HG03460 (cell line): ENCODE results near the gene WDR70.
"Not testable (repeated sequence)": the region's sequence is repeated elsewhere in the genome, so short reads cannot be mapped to it uniquely, and the experiment has no call there.

Experiments
- ATAC-seq: cut with Tn5 transposase; IDR thresholded peaks from one replicate; pipeline ENCODE4 v1.9.1; 2021; ENCODE audit not compliant: unreplicated experiment

Gene WDR70

DNA sequence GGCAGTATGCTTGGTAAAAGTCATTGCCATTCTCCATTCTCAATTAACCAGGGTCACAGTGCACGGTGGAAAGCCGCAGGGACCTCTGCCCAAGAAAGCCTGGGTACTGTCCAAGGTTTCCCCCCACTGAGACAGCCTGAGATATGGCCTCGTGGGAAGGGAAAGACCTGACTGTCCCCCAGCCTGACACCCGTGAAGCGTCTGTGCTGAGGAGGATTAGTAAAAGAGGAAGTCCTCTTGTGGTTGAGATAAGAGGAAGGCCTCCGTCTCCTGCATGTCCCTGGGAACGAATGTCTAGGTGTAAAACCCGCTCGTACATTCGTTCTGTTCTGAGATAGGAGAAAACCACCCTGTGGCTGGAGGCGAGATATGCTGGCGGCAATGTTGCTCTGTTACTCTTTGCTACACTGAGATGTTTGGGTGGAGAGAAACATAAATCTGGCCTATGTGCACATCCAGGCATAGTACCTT lies 293.0 kb downstream of the WDR70 start:
- ATAC-seq, result not testable (repeated sequence)

DNA sequence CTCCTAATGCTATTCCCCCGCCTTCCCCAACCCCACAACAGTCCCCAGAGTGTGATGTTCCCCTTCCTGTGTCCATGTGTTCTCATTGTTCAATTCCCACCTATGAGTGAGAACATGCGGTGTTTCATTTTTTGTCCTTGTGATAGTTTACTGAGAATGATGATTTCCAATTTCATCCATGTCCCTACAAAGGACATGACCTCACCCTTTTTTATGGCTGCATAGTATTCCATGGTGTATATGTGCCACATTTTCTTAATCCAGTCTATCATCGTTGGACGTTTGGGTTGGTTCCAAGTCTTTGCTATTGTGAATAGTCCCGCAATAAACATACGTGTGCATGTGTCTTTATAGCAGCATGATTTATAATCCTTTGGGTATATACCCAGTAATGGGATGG lies 295.2 kb downstream of the WDR70 start:
- not testable (repeated sequence) for ATAC-seq

DNA sequence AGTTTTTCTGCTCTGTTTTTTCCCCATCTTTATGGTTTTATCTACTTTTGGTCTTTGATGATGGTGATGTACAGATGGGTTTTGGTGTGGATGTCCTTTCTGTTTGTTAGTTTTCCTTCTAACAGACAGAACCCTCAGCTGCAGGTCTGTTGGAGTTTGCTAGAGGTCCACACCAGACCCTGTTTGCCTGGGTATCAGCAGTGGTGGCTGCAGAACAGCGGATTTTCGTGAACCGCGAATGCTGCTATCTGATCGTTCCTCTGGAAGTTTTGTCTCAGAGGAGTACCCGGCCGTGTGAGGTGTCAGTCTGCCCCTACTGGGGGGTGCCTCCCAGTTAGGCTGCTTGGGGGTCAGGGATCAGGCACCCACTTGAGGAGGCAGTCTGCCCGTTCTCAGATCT lies 300.2 kb downstream of the WDR70 start:
- not testable (repeated sequence) for ATAC-seq

DNA sequence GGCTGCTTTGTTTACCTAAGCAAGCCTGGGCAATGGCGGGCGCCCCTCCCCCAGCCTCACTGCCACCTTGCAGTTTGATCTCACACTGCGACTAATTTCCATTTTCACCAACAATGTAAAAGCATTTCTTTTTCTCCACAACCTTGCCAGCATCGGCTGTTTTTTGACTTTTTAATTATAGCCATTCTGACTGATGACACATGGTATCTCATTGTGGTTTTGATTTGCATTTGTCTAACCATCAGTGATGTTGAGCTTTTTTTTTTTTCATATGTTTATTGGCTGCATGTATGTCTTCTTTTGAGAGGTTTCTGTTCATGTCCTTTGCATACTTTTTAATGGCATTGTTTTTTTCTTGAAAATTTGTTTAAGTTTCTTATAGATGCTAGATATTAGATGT lies 300.8 kb downstream of the WDR70 start:
- ATAC-seq, result not testable (repeated sequence)

DNA sequence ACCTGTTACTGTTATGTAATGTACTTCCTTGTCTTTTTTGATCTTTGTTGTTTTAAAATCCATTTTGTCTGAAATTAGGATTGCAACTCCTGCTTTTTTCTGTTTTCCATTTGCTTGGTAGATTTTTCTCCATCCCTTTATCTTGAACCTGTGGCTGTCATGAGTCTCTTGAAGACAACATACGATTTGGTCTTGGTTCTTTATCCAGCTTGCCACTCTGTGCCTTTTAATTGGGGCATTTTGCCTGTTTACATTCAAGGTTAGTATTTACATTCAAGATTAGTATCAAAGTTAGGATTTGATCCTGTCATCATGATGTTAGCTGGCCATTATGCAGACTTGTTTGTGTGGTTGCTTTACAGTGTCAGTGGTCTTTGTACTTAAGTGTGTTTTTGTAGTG lies 304.0 kb downstream of the WDR70 start:
- no peak for ATAC-seq

DNA sequence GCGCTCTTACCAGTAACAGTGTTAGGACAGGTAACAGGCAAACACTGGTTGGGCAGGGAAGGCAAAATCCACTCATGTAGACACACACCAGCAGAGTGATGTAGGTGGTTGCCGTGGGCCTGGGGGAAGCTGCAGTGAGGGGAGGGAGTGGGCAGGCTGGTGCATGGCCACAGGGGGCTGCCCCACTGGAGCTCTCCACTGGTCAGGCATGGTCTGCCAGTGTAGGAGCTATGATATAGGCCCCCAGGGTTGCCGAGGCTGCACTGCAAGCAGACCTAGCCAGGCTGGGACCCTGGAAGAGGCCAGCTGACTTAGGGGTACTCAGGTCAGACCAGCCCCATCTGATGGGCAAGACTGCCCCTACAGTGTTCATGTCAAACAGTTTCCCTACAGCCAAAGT lies 306.1 kb downstream of the WDR70 start:
- ATAC-seq, result no peak

DNA sequence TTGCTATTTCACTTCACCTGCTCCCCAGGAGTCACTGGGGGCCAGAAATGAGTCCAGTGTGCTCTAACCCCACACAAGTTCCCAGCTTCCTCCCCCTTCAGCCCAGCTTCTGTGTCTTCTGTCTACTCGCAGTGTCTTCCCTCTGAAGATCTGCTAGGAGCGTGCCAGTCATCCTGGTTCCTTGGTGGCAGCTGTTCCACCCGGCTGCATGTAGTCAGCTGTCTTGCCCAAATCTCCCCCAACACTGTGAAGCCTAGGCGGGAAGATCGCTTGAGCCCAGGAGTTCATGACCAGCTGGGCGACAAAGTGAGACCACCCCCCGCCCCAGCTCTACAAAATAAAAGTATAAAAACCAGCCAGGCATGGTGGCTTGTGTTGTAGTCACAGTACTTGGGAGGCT lies 306.7 kb downstream of the WDR70 start:
- no peak for ATAC-seq

DNA sequence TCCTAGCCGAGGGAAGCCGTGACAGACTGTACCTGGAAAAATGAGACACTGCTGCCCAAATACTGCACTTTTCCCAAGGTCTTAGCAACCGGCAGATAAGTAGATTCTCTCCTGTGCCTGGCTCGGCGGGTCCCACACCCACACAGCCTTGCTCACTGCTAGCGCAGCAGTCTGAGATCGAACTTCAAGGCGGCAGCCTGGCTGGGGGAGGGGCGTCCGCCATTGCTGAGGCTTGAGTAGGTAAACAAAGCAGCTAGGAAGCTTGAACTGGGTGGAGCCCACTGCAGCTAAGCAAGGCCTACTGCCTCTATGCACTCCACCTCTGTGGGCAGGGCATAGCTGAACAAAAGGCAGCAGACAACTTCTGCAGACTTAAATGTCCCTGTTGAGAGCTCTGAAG lies 309.8 kb downstream of the WDR70 start:
- ATAC-seq, result not testable (repeated sequence)

DNA sequence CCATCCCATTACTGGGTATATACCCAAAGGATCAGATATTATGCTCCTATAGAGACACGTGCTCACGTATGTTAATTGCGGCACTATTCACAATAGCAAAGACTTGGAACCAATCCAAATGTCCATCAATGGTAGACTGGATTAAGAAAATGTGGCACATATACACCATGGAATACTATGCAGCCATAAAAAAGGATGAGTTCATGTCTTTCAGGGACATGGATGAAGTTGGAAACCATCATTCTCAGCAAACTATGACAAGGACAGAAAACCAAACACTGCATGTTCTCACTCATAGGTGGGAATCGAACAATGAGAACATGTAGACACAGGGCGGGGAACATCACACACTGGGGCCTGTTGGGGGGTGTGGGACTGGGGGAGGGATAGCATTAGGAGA lies 315.2 kb downstream of the WDR70 start:
- ATAC-seq, result not testable (repeated sequence)

DNA sequence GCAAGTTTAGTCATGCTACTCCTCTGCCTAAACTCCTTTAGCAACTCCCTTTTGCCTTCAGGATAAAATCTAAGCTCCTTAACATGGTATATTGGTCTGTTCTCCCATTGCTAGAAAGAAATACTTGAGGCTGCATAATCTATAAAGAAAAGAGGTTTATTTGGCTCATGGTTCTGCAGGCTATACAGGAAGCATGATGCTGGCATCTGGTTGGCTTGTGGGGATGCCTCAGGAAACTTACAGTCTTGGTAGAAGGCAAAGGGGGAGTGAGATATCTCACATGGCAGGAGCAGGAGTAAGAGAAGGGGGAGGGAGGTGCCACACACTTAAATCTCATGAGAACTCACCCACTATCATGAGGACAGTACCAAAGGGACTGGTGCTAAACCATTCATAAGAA lies 315.7 kb downstream of the WDR70 start:
- no peak for ATAC-seq

DNA sequence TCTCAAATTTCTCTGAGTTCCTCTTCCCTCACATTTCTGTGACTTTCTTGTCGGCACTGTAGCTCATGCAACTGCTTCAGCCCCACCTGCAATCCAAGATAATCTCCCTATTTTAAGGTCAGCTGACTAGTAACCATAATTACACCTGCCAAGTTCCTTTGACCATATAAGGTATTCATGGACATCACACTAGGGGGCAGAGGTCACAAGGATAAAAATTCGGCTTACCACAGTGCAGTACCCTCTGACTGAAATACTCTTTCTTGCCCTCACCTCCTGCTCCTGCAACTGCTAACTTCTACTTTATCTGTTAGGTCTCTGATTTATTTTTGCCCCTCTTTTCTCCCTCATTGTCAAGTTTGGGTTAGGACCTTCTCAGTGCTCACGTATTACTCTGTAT lies 316.5 kb downstream of the WDR70 start:
- no peak for ATAC-seq

DNA sequence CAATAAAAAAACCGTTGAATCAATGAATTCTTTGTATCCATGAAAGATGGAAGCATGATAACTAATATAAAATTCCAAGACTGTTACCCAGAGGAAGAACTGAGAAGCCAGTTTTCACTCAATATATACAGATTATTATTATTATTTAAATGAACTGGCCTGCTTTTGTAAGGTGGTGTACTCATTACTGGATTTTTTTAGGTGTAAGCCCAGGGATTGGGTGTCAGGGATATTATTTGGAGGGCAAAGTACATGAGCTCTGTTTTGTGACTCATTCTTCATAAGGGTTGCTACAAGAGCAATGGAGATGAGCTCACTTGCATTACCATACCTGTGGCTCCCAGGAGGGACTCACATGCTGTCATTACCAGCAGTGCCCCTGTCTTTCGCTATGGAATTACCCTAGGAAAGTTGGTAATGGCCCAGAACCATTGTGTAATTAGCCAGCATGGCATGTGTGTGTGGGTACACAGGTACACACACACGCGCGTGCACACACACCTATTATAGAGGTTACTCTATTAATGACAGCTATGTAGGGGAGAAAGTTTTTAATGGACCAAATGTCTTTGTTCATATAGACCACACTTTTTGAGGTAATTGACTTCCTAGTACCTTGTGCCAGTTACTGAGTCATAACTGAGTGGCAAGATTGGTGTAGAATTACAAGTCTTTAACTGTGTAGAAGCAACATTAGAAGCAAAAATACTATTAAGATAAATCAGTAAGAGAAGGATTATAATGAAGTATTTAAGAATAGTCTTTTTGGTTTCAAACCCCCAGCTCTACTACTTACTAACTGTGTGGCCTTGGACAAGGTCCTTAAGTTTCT lies 317.3 kb downstream of the WDR70 start:
- no peak for ATAC-seq

DNA sequence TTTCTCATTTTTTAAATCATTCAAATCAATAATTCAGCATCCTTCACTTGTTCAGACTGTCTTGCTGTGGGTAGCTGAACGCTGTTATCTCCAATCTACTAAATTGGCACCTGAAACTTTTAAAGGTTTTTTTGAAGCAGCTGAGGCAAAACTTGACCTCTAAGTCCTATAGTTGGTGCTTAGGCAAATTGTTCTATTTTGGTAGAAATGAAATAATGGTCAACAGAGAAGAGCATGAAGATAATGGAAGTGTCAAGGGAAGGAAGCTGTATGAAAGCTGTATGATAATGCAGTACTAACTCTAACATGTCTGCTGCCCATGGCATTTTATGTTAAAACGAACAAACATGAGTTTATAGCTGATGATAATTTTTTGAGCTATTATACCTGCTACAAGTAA lies 322.8 kb downstream of the WDR70 start:
- no peak for ATAC-seq

DNA sequence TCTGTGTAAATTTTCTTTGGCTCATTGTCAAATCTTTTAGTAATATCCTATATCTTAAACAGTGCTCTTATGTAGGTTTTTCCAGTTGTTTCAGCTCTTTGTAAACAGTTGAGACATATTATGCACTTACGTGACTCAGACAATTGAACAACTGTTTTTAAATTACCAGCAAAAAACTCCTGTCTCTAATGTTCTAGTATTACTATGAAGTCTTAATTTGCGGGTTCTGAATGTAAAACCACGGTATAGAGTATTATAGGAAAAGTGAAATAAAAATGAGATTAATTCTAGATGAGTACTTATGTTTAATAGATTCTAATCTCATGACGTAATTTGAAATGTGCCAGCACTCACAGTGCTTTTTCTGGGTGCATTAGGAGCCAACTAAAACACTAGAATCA lies 324.7 kb downstream of the WDR70 start:
- ATAC-seq, result no peak

DNA sequence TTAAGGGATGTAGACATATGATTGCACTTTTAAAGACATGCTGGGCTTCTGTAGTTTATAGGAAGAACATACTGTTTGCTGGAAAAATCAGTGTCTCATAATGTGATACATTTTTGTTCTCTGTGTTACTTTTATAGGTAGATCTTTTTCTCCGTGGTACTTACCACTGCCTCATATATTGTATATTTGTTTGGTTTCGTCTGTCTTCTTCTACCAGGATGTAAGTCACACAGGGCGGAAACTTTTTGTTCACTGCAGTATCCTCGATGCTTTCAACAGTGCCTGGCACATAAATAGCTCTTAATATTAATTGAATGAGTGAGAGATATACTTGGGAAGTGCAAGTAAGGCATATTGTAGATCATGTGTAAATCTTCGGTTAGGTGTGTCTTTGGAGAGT lies 325.3 kb downstream of the WDR70 start:
- no peak for ATAC-seq

DNA sequence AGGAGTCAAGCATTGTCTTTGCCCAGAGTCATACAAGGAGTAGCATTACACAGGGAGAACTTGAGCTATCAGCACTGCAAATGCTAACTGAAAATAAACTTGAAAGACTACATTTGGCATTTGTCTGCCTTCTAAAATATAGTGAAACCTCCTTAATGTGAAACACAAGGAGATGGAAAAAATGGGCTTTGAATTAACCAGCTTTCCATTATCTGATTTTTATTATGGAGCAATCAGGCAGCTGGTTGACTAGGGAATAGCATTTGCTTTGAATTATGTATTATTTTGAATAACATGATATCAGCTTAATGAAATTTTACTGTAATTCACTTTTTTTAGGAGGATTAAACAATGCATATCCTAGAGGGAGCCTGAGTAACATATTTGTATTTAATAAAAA lies 329.9 kb downstream of the WDR70 start:
- ATAC-seq, result no peak

DNA sequence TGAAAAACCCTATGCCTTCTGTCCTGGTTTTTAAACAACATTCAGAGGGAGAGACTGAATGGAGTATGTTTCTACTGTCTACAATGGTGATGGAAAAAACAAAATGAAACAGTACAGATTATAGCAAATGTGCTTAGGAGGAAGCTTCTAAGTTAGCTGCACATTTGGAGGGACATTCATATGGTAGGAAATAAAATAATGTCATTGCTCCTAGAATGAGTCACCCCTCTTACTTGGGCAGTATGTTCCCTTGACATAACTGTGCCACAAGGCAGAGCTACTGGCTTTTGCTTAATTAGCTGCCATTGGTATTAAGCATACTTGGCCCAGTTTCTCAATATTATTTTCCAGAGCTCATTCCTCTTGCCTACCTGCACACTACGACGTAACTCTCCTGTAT lies 331.8 kb downstream of the WDR70 start:
- no peak for ATAC-seq

DNA sequence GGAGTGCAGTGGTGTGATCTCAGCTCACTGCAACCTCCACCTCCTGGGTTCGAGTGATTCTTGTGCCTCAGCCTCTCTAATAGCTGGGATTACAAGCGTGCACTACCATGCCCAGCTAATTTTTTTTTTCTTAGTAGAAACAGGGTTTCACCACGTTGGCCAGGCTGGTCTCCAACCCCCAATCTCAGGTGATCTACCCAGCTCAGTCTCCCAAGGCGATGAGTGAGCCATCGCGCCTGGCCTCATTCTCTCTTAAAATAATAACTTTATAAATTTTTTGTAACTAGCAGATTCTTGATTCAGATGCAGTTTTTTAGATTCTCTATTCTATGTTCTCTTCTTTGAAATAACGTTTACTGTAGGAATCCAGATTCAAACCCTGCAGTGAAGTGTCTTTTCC lies 333.6 kb downstream of the WDR70 start:
- ATAC-seq, result no peak

DNA sequence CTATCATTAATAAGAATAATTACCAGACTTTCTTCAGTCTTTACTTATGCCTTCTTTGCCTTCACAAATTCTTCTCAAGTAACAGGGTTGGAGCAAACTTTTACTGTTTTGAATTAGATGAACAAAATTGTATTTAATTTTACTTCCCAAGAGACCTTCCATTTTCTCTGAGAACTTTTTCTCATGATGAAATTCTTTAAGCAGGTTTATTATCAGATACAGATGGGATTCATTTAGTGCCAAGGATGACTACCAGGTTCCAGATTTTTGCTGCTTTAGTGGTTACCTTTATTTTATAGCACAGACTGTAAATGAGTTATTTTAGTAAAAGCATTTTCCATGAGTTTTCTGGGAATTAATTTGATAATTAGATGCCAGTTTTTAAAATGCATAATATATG lies 335.6 kb downstream of the WDR70 start:
- no peak for ATAC-seq

DNA sequence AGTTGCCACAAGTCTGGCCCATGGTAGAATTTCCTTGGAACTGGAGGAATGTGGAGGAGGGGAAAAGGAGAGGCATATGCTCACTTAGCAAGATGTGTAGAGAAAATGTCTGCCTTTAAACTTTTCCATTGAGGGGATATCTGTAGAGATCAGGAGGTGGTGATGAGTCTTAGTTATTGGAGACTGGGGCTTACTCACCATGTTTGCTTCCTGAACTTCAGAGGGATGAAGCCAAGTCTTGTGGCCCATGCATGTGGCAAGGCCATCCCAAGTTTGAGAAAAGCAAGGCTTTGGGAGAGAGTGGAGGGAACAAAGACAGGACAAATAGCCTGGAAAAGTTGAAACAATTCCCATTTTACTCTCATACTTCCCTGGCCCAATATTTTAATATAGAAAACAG lies 336.2 kb downstream of the WDR70 start:
- ATAC-seq, result no peak

DNA sequence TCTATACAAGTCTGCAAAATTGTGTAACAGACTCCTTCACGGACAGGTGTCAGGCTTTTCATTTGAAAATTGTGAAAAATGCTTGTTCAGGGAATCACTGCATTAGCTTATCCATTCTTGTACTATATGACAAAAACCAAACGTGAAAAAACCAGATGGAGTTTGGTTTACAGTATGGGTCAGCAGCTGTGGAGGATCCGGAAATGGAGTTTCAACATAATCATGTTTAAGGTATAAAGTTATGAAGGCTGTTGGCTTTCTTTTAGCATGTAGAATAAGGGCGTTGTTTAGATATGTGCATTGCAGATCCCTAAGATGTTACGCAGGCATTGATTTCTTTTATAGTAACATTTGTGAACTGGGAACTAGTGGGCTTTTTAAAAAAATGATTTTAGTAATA lies 336.9 kb downstream of the WDR70 start:
- ATAC-seq, result no peak

DNA sequence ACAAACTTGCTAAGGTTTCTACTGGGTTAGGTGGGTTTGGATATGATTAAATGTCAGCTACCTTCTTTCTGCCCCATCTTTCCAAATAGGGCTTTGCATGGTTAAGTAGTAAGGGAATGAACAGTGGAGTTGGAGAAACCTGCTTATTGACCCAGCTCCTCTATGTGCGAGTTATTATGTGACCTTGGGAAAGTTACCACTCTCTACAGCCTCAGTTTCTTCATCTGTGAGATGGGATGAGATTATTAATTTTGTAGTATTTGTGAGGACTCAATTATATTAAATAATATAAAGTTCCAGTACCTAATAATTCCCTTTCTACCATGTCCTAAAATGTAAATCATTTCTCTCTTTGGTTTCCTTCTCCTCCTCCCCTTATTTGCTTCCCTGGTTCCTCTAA lies 337.3 kb downstream of the WDR70 start:
- no peak for ATAC-seq

DNA sequence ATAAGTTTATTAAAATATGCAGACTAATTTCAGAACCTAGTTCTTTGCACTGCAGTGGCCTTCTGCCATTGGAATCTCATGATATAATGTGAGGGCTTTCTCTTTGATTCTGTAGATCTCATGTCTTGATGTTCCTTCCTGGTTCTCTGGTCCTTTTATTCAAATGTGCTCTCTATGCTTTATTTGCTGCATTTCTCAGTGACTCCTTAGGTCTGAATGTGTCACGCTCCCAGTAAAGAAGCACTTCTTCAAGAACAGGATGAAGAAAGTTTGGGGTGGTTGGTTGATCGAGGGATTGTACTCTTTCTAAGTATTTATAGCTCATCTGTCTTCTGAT lies 338.1 kb downstream of the WDR70 start:
- ATAC-seq, result no peak
